H1 (cell line): Measurements from ENCODE around the gene MYOD1. TPM values are rescaled to one million over a fixed set of nuclear protein-coding genes. Genes with fewer than 3 reads are reported as not detected.

Experiments used
- CTCF ChIA-PET: fragments of 300-600 bp; sonication (Branson Sonifier 250); formaldehyde crosslinking; loops from one replicate; lab custom pipeline; 2021; ENCODE audit not compliant: partially characterized antibody; lab: Charles Lee
- POLR2A ChIA-PET: fragments of 300-600 bp; sonication (Branson Sonifier 250); formaldehyde crosslinking; loops from one replicate; lab custom pipeline; 2021; ENCODE audit warnings: inconsistent platforms; ENCODE audit not compliant: partially characterized antibody; lab: Charles Lee
- DNase-seq, 2 experiments: peaks; one replicate each; pipeline versions ENCODE4 v3.0.0 to v3.0.0-alpha.2; 2010 to 2022; ENCODE audit warnings: low spot score in 2 of 2, low read depth in 1 of 2, mixed read lengths in 1 of 2
- FAIRE-seq: peaks from 2 replicates; lab custom pipeline; 2011; peaks lifted over from hg19 to GRCh38; lab: Jason Lieb, UNC
- H2AFZ ChIP-seq: 2 replicates; pipeline ENCODE4 v1.8.1; 2012; ENCODE audit warnings: low read length, inconsistent platforms
- H2AK5ac ChIP-seq: 2 replicates; pipeline ENCODE4 v1.6.1; 2013; ENCODE audit warnings: low read depth, low read length
- H2BK120ac ChIP-seq: replicated peaks from 2 replicates; pipeline ENCODE3; 2013; ENCODE audit warnings: low read depth, low read length, inconsistent platforms
- H2BK12ac ChIP-seq: 2 replicates; pipeline ENCODE4 v1.6.1; 2013; ENCODE audit warnings: low read depth, low read length
- H2BK15ac ChIP-seq: 2 replicates; pipeline ENCODE4 v1.6.1; 2013; ENCODE audit warnings: low read length
- H2BK20ac ChIP-seq: 2 replicates; pipeline ENCODE4 v1.6.1; 2013; ENCODE audit warnings: low read length
- H2BK5ac ChIP-seq: 2 replicates; pipeline ENCODE4 v1.6.1; 2013; ENCODE audit warnings: low read depth, low read length
- H3K14ac ChIP-seq: 2 replicates; pipeline ENCODE4 v1.6.1; 2013; ENCODE audit warnings: inconsistent platforms; ENCODE audit not compliant: insufficient read length
- H3K18ac ChIP-seq: 2 replicates; pipeline ENCODE4 v1.6.1; 2013; ENCODE audit warnings: low read length; ENCODE audit errors: extremely low read depth
- H3K23ac ChIP-seq: 2 replicates; pipeline ENCODE4 v1.6.1; 2013; ENCODE audit warnings: inconsistent platforms; ENCODE audit not compliant: insufficient read length
- H3K23me2 ChIP-seq: 2 replicates; pipeline ENCODE4 v1.6.1; 2013; ENCODE audit warnings: low read depth, low read length
- H3K27ac ChIP-seq: 2 replicates; pipeline ENCODE4 v1.6.1; 2011; ENCODE audit warnings: low read depth, low read length, inconsistent platforms
- H3K27me3 ChIP-seq, 4 experiments: replicated peaks in 1 of 4; 1 replicate in 1 of 4; 2 replicates in 3 of 4; pipeline versions ENCODE4 v1.6.1 to v1.8.1; 2011 to 2013; ENCODE audit warnings: low read length in 3 of 4, mild to moderate bottlenecking in 3 of 4, inconsistent platforms in 2 of 4, mixed read lengths in 2 of 4, moderate library complexity in 1 of 4; ENCODE audit not compliant: control insufficient read depth in 3 of 4, insufficient read depth in 3 of 4; ENCODE audit errors: extremely low read depth in 1 of 4
- H3K36me3 ChIP-seq, 4 experiments: 2 replicates each; pipeline versions ENCODE4 v1.6.1 to v1.8.1; 2011 to 2013; ENCODE audit warnings: mild to moderate bottlenecking in 4 of 4, low read length in 3 of 4, moderate library complexity in 2 of 4, control low read depth in 1 of 4, inconsistent platforms in 1 of 4; ENCODE audit not compliant: insufficient read depth in 4 of 4, control insufficient read depth in 2 of 4
- H3K4ac ChIP-seq: replicated peaks from 2 replicates; pipeline ENCODE3; 2013; ENCODE audit warnings: low read length, low read depth, mixed read lengths, inconsistent platforms; ENCODE audit not compliant: insufficient read length
- H3K4me1 ChIP-seq, 4 experiments: replicated peaks in 1 of 4; 1 replicate in 1 of 4; 2 replicates in 3 of 4; pipeline versions ENCODE4 v1.6.1 to v1.8.1; 2011 to 2013; ENCODE audit warnings: low read length in 3 of 4, inconsistent platforms in 2 of 4, mixed read lengths in 1 of 4; ENCODE audit not compliant: insufficient read depth in 4 of 4, control insufficient read depth in 3 of 4
- H3K4me2 ChIP-seq, 2 experiments: 2 replicates each; pipeline versions ENCODE4 v1.6.1 to v1.8.1; 2011 to 2013; ENCODE audit warnings: low read depth in 2 of 2, low read length in 2 of 2, control low read depth in 1 of 2, inconsistent platforms in 1 of 2, mild to moderate bottlenecking in 1 of 2; ENCODE audit not compliant: insufficient read depth in 1 of 2
- H3K4me3 ChIP-seq, 4 experiments: fragments of 200-600, 300-600 bp in 1 of 4; sonication (generic), shearing (Covaris generic), sonication (Bioruptor Twin) in 1 of 4; 2 replicates each; pipeline versions ENCODE4 v1.5.1 to v1.8.1; 2011 to 2016; ENCODE audit warnings: low read length in 4 of 4, low read depth in 3 of 4, control low read depth in 2 of 4, inconsistent platforms in 2 of 4, mild to moderate bottlenecking in 2 of 4, mixed read lengths in 1 of 4, moderate library complexity in 1 of 4; ENCODE audit not compliant: insufficient read depth in 2 of 4; ENCODE audit errors: extremely low read depth in 1 of 4
- H3K56ac ChIP-seq: replicated peaks from 2 replicates; pipeline ENCODE3; 2013; ENCODE audit warnings: low read depth, mild to moderate bottlenecking, mixed read lengths, low read length, inconsistent platforms; ENCODE audit not compliant: insufficient read length
- H3K79me1 ChIP-seq: 2 replicates; pipeline ENCODE4 v1.6.1; 2013; ENCODE audit warnings: low read depth, low read length, control low read depth
- H3K79me2 ChIP-seq, 2 experiments: 2 replicates each; pipeline versions ENCODE4 v1.6.1 to v1.8.1; 2012 to 2013; ENCODE audit warnings: low read length in 2 of 2, mild to moderate bottlenecking in 2 of 2, inconsistent platforms in 1 of 2; ENCODE audit not compliant: insufficient read depth in 2 of 2, control insufficient read depth in 1 of 2
- H3K9ac ChIP-seq, 4 experiments: replicated peaks in 1 of 4; 1 replicate in 1 of 4; 2 replicates in 3 of 4; pipeline versions ENCODE4 v1.6.1 to v1.8.1; 2011 to 2013; ENCODE audit warnings: low read depth in 3 of 4, low read length in 3 of 4, control low read depth in 2 of 4, mild to moderate bottlenecking in 2 of 4, moderate library complexity in 2 of 4, inconsistent platforms in 1 of 4; ENCODE audit errors: extremely low read depth in 1 of 4
- H3K9me3 ChIP-seq, 2 experiments: 2 replicates each; pipeline versions ENCODE4 v1.6.1 to v1.8.1; 2012 to 2013; ENCODE audit warnings: mild to moderate bottlenecking in 2 of 2, moderate library complexity in 2 of 2, control low read depth in 1 of 2, inconsistent platforms in 1 of 2, low read depth in 1 of 2, low read length in 1 of 2, mixed read lengths in 1 of 2; ENCODE audit not compliant: insufficient read depth in 2 of 2
- H4K20me1 ChIP-seq, 2 experiments: replicated peaks in 1 of 2; 2 replicates each; pipeline versions ENCODE3 to v1.8.1; 2011 to 2013; ENCODE audit warnings: inconsistent platforms in 2 of 2, low read length in 2 of 2, mild to moderate bottlenecking in 1 of 2; ENCODE audit not compliant: insufficient read depth in 2 of 2, control insufficient read depth in 1 of 2
- H4K5ac ChIP-seq: 2 replicates; pipeline ENCODE4 v1.6.1; 2013; ENCODE audit warnings: low read length, low read depth, mixed read lengths, inconsistent platforms; ENCODE audit not compliant: insufficient read length
- H4K8ac ChIP-seq: 2 replicates; pipeline ENCODE4 v1.8.0; 2013; ENCODE audit warnings: mild to moderate bottlenecking, moderate library complexity, low read length, inconsistent platforms; ENCODE audit not compliant: insufficient read depth; ENCODE audit errors: extremely low read depth
- H4K91ac ChIP-seq: replicated peaks from 2 replicates; pipeline ENCODE3; 2013; ENCODE audit warnings: low read length, mixed read lengths, inconsistent platforms; ENCODE audit not compliant: insufficient read length
- ATF2 ChIP-seq: IDR thresholded peaks from 2 replicates; pipeline ENCODE4 v1.6.1; 2012; ENCODE audit warnings: low read length, inconsistent platforms
- BACH1 ChIP-seq: IDR thresholded peaks from 2 replicates; pipeline ENCODE4 v1.6.1; 2012; ENCODE audit warnings: low read length, improper control_type of control experiment
- EZH2 ChIP-seq: fragments of 200-600 bp; sonication (generic); IDR thresholded peaks from 2 replicates; pipeline ENCODE4 v1.7.1; 2012; ENCODE audit warnings: low read depth, mild to moderate bottlenecking, moderate library complexity, low read length, inconsistent platforms; ENCODE audit not compliant: severe bottlenecking
- FOSL1 ChIP-seq: IDR thresholded peaks from 2 replicates; pipeline ENCODE4 v1.6.1; 2011; ENCODE audit warnings: mild to moderate bottlenecking, low read depth, low read length, moderate library complexity; ENCODE audit not compliant: insufficient read depth
- KDM1A ChIP-seq: fragments of 200-600, 300-600 bp; sonication (generic); IDR thresholded peaks from 2 replicates; pipeline ENCODE4 v1.7.1; 2016; ENCODE audit warnings: mild to moderate bottlenecking, low read length, borderline replicate concordance
- KDM4A ChIP-seq: IDR thresholded peaks from one replicate; pipeline ENCODE4 v1.7.1; 2012; ENCODE audit warnings: low read depth, mild to moderate bottlenecking, moderate library complexity, low read length, inconsistent platforms; ENCODE audit not compliant: severe bottlenecking
- KDM5A ChIP-seq: fragments of 200-600 bp; IDR thresholded peaks from 2 replicates; pipeline ENCODE4 v1.7.1; 2012; ENCODE audit warnings: mild to moderate bottlenecking, low read length, inconsistent platforms, mixed read lengths
- SIN3A ChIP-seq, 2 experiments: IDR thresholded peaks in 1 of 2; conservative IDR thresholded peaks in 1 of 2; 2 replicates each; pipeline ENCODE4 v1.6.1; 2011 to 2012; ENCODE audit warnings: low read length in 2 of 2, improper control_type of control experiment in 1 of 2, low read depth in 1 of 2, mild to moderate bottlenecking in 1 of 2
- whole genome bisulfite sequencing, 2 experiments: shearing (Covaris generic) in 1 of 2; methylation state at CpG; one replicate each; pipeline versions ENCODE4 v1.1.6 to v1.1.7; 2013 to 2015; ENCODE audit warnings: low lambda C conversion rate in 2 of 2, mixed read lengths in 2 of 2, inconsistent platforms in 1 of 2, low coverage in 1 of 2, missing lambda C conversion rate in 1 of 2; ENCODE audit not compliant: insufficient replicate concordance in 2 of 2, insufficient coverage in 1 of 2, insufficient read length in 1 of 2; ENCODE audit errors: extremely low coverage in 1 of 2, missing lambda C conversion rate in 1 of 2; 5-methylcytosine and 5-hydroxymethylcytosine counted together
- polyA plus RNA-seq, 7 experiments: library from polyadenylated mRNA; depleted of rRNA in 3 of 7; stranded (reverse) in 5 of 7; unstranded in 2 of 7; fragments of >200 nt in 5 of 7; fragments of 200-250 nt in 2 of 7; gene quantifications; 1 replicate in 5 of 7; 2 replicates in 1 of 7; 4 replicates in 1 of 7; pipeline versions ENCODE4 v1.2.1 to v1.2.3, GENCODE V29; 2011 to 2013; ENCODE audit warnings: missing spikeins in 2 of 7, mixed read lengths in 2 of 7
- total RNA-seq: library from RNA; stranded (reverse); fragmentation: NEBNext Ultra II Directional; extraction: Animal tissue kit (Norgen Biotek cat#: 25700); gene quantifications from 2 replicates; pipeline ENCODE4 v1.2.1, GENCODE V29; 2021

The MYOD1 gene
- total and polyA plus RNA-seq, 2 of the 8 experiments (the other 6 are each of a cell fraction or from before 2014, with no cell fraction given): not detected

- H3K36me3 ChIP-seq: no peaks in the 10 kb centered on the region
- H3K14ac ChIP-seq: no peak overlapping the region
- no peak overlapping the region for H2BK12ac ChIP-seq
- no peak overlapping the region for H2BK15ac ChIP-seq
- H4K8ac ChIP-seq: no peak overlapping the region
- WGBS, 2 experiments: 88% methylated on average over 13 of the region's 13 CpGs; no CpG with 5 or more reads in 1 of the 2 experiments
- H3K79me1 ChIP-seq: no peaks in the 10 kb centered on the region
- H3K27me3 ChIP-seq: no peaks in the 10 kb centered on the region
- H4K91ac ChIP-seq: no peak overlapping the region
- H2BK20ac ChIP-seq: no peak overlapping the region
- H3K4ac ChIP-seq: no peak overlapping the region
- DNase-seq: no peak
- H3K4me1 ChIP-seq: no peaks in the 10 kb centered on the region
- no peak overlapping the region for H3K56ac ChIP-seq
- H4K20me1 ChIP-seq: no peaks in the 10 kb centered on the region
- H3K79me2 ChIP-seq: no peaks in the 10 kb centered on the region
- H3K9me3 ChIP-seq: no peaks in the 10 kb centered on the region
- H2BK120ac ChIP-seq: no peak overlapping the region
- H3K9ac ChIP-seq: no peak overlapping the region
- H2AK5ac ChIP-seq: no peak overlapping the region
- no peak overlapping the region for H3K23ac ChIP-seq
- H3K4me2 ChIP-seq: no peak overlapping the region
- H2BK5ac ChIP-seq: no peak overlapping the region
- no peak for FAIRE-seq
- ChIA-PET CTCF (interaction anchor here (1.0 to 11.8 kb wide), 5 partner anchors 10 to 228 kb away, joined by 3 to 159 read pairs (median 23); partner anchors contain the start of gene KCNC1), POLR2A (no interaction called here)
- H3K27ac ChIP-seq: no peak overlapping the region
- H3K18ac ChIP-seq: no peak overlapping the region
- H2AFZ ChIP-seq: no peak overlapping the region
- H4K5ac ChIP-seq: no peak overlapping the region
- H3K4me3 ChIP-seq: no peak overlapping the region
- no peaks in the 10 kb centered on the region for H3K23me2 ChIP-seq
- TF ChIP-seq ATF2 (no peak), KDM4A (no peak), FOSL1 (no peak), SIN3A (conservative IDR thresholded peaks at IDR 0.05 in 1 of 2, IDR thresholded peaks at IDR 0.05 in 1 of 2; ENCODE audit: low read depth in 1 of 2, low read length in 2 of 2) (no peak), EZH2 (no peak), KDM1A (no peak), BACH1 (no peak), KDM5A (no peak)
Observed at GRCh38 chr11:17750013-17750800, 30.8 kb downstream of the MYOD1 start.
